GM21528 (cell line): Measurements from ENCODE around the gene CENPK.
"Not testable (repeated sequence)": the region's sequence is repeated elsewhere in the genome, so short reads cannot be mapped to it uniquely, and the experiment has no call there.

Experiments used
- ATAC-seq: cut with Tn5 transposase; IDR thresholded peaks from one replicate; pipeline ENCODE4 v1.9.1; 2021; ENCODE audit warnings: mild to moderate bottlenecking, moderate library complexity; ENCODE audit not compliant: unreplicated experiment, low FRiP score

The CENPK gene

DNA sequence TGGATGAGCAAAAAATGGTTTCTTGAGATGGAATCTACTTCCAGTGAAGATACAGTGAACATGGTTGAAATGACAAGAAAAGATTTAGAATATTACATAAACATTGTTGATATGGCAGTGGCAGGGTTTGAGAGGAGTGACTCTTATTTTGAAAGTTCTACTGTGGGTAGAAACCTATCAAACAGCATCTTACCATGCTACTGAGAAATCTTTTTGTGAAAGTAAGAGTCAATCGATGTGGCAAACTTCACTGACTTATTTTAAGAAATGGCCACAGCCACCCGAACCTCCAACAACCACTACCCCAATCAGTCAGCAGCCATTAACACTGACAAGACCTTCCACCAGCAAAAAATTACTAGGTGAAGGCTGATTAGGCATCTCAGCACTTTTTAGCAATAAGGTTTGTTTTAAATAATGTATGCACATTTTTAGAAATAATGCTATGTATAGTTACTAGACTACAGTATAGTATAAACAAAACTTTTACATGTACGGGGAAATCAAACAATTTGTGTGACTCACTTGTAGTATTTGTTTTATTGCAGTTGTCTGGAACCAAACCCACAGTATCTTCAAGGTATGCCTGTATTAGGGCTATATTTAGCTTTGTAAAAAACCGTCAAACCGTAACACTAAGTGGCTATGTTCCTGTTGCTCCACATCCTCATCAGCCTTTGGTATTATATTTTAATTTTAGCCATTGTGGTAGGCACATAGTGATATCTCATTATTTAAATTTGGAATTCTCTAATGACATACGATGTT is 50.6 kb downstream of the CENPK start:
- ATAC-seq, result no peak

DNA sequence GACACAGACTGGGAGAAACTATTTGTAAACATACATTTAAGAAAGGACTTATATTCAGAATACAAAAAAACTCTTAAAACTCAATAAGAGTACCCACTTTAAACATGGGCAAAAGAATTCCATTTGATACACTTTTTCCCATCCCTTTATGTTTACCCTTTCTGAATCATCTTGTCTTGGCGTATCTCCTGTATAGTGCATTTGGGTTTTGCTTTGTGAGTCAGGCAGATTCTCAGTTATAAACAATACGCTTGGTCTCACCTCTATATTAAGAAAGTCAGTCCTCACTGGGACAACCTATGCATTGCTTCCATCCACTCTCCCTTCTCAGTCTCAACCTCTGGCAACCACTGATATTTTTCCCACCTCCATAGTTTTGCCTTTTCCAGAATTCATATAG is 54.0 kb downstream of the CENPK start:
- no peak for ATAC-seq

DNA sequence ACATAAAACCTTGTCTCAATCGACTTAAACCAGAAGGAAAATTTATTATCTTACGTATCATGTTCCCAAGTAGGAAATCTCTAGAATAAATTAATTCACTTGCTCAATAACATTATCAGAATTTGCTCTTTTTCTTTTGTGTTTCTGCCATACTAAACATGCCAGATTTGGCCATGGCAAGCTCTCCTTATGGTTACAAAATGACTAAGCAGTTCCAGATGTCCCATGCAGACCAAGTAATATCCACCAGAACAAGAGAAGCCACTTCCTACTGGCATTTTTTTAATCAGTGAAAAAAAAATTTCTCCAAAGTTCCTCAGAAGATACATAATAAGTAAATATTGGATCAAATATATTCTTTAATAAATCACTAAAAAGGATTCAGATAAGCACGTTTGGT is 56.0 kb downstream of the CENPK start:
- ATAC-seq, result no peak

DNA sequence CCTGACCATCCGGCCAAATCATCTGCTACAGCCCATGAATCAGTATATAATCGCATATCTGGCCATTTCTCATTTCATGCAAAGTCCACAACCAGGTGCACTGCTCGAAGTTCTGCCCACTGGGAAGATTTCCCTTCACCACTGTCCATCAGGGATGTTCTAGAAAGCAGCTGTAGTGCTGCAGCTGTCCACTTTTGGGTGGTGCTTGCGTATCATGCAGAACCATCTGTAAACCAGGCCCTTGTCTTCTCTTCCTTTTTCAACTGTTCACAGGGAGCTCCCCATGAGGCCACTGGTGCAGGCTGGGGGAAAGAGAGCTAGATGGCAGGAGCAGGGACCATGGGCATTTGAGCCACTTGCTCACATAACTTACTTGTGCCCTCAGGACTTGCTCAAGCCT is 73.8 kb downstream of the CENPK start:
- no peak for ATAC-seq

DNA sequence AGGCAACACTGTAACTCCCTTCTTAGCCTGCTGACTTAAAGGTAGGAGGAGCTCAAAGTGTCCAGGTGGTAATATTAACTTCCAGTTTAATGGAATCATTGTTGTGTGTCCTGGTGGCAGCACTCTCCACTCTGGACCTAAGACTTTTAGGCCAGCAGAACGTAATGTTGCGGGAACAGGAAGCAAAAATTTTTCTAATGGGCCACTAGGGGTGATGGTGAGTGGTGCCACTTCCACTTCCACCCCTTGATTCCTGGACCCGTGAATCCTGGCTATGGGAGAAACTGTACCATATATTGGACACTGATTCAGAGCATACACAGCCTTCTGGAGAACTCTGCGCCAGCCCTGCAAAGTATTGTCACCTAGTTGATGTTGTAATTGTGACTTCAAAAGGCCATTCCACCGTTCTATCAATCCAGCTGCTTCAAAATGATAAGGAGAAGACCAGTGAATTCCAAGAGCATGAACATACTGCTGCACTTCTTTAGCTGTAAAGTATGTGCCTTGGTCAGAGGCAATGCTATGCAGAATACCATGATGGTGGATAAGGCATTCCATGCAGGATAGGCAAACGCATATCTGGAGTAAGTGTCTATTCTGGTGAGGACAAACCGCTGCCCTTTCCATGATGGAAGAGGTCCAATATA is 74.8 kb downstream of the CENPK start:
- ATAC-seq, result not testable (repeated sequence)

DNA sequence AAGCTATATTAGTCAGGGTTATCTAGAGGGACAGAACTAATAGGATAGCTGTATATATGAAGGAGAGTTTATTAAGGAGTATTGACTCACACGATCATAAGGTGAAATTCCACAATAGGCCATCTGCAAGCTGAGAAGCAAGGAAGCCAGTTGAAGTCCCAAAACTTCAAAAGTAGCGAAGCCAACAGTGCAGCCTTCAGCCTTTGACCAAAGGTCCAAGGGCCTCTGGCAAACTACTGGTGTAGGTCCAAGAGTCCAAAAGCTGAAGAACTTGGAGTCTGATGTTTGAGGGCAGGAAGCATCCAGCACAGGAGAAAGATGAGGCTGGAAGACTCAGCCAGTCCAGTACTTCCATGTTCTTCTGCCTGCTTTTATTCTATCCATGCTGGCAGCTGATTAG is 76.2 kb downstream of the CENPK start:
- not testable (repeated sequence) for ATAC-seq

DNA sequence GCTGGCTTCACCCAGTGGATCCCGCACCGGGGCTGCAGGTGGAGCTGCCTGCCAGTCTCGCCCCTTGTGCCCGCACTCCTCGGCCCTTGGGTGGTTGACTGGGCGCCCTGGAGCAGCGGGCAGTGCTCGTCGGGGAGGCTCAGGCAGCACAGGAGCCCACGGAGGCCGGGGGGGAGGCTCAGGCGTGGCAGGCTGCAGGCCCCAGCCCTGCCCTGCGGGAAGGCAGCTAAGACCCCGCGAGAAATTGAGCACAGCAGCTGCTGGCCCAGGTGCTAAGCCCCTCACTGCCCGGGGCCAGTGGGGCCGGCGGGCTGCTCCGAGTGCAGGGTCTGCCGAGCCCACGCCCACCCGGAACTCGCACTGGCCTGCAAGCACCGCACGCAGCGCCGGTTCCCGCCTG is 77.6 kb downstream of the CENPK start:
- ATAC-seq, result no peak

DNA sequence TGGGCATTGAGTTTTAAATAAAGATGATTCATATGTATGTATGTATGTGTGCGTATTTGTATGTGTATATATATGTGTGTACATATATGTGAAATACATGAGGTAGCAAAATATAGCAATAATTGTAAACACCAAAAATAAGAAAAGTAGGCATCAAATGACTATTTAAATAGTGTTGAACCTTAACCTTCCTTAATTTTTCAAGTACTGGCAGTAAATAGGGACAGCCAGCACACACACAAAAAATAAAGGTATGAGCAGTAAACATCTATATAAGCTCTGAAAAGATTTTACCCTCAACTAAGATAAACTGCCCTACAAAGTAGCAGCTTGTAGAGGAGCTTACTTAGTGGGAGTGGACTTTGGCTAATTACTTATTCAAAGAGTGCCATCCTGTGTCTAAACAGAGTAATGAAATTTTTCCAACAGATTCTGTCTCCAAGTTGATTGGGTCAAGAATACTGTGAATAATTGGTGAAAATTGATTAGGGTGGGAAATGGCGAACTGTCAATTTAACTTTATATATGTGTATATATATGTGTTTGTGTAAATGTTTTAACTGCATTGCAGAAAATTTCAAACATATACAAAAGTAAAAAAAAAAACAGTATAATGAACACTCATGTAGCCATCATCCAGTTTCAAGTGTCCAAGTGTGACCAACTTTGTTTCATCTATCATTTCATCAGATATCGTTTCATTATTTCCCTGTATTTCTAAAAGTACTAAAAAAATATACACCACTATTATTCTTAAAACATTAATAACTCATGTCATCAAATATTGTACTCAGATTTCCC is 79.2 kb downstream of the CENPK start:
- ATAC-seq, result peak; percentile 48

DNA sequence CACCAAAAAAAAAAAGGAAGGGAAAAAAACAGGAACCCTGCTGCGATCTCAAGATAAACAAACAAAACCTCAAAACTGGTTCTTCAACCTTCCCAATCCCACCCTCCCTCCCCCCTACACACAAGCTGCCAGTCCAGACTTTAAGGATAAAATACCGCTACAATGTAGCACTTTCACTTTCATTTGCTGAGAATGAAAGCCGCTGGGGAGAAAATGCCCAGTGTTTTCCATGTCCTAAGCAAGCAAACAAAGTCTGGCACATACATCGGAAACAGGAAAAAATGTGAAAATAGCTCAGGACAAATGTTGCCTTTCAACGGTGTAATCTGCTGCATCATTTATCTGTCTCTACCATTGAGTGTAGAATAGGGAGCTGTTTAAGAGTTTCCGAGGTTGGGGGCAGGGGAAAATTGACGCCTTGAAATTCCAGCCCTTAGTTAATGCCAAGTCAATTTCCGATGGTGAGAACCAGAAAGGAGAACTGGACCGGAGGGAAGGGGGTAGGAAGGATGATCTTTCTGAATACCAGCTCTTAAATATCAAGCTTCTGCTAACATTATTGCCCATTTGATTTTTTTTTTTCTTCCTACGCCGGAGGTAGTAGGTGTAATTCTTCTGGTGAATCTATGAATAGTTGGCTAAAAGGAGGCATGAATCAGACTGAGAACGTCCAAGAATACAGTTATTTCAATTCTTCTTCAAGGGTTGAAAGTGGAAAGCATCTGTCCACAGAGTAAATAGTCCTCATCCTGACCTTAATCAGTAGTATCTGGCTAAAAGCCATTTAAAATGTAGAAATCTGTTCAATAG is 80.0 kb downstream of the CENPK start:
- ATAC-seq, result no peak

DNA sequence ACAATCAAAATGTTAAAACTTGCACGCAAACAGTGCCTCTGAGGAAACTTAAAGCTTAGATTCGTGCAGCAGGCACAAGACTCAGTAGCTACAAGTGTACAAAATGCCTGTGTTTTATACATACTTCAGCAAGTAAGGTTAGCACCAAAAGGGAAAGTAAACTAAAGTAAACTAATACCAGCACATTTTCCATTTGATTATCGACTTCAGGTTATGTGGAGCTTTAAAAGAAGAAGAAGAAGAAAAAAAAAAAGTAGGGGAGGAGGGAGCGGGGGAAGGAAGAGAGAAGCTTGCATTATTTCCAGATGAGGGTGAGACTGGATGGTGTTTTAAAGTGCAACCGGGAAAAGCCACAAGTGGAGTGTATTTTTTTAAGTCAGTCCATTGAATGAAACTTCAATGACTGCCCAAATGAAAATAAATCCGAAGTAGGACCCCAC is 80.7 kb downstream of the CENPK start:
- no peak for ATAC-seq

DNA sequence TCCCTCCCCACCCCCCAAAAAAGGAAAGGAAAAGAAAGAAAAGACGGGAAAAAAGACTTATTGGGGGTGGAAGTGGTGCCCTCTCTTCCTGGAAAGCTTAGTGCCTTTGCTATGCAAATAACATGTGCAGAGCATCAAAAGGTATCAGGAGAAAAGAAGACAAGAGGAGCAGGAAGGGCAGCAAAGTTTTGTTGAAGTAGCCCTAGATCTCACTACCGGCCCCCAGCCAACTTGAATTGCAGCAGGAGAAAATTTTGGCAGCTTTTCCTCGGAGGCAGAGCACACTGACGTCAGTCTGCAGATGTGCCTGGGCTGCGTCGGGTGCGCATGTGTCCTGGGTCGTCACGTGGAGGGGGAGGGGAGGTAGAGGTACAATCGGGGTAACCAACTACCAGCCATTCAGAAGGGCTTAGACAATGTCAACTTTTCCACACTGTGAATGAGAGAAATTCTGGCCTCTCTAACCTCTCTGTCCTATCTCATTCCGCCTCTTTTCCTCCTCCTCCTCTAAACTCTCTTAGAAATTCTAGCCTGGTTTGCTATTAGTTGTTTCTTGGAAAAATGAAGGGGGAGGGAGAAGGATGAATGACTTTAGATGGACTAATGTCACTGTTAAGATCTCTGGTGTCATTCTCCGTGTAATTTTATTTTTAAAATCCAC is 81.2 kb downstream of the CENPK start, which contains the start of gene ADAMTS6:
Gene ADAMTS6 (minus strand): TSS at position 286 of the 661 bp plus-strand sequence. CDS start 8,247 bp downstream, outside the sequence.
- ATAC-seq, result peak; percentile 88

DNA sequence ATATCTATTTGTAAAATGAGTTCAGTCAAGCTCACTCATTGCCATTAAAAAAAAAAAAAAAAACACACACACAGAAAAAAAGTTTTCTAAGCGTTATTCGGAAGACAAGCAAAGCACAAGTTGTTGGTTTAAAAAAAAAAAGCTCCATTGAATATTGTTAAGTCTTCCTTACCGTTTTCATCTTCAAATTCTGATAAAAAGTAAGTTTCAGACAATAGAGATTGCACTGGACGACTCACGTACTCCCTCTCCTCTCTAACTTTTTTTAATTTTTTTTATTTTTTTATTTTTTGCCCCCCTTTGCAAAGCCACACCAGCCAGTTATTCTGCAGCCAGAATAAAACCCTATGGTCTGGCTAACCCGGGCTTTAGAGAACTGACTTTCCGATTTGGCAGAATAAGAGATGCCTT is 81.8 kb downstream of the CENPK start:
- ATAC-seq, result peak; percentile 29

DNA sequence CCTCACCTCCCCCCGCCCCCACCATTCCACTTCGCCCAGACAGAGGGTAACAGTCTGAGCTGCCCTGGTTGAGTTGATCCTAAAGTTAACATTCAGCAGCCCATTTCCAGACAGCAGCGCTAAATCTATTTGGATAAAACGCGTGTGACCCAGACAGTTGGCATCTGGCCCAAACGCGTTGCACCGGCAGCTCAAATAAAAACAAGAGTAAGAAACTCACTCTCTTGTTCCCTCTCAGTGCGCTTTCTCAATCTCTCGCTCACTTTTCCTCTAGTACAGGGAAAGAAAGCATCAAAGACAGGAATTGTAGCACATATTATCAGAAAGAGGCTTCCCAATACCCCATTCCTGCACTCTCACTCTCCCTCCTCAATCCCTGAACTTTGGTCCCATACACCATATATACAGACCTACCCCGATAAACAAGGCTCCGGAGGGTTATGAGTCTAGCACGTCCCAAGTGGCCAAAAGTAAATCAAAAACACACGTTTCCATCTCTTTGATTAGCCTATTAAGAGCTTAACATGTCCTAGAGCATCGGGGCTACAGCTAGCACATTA is 82.6 kb downstream of the CENPK start:
- no peak for ATAC-seq

DNA sequence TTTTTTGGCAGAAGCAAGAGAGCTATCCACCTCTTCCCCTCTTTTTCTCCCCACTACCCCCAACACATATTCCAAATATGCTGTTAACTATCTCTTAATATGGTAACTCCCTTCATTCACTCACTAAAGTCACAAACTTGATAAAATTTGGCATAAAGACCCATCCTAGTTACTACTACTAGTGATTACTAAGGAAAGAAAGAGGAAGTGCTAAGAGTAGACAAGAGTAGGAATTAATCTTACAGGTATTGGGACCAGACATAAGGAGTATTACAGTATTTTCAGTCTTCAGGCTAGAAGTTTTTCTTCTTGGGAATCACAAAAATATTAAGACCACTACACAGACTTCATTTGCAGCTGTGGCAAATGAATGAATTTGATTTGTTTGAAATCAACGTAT is 83.4 kb downstream of the CENPK start:
- ATAC-seq, result no peak

DNA sequence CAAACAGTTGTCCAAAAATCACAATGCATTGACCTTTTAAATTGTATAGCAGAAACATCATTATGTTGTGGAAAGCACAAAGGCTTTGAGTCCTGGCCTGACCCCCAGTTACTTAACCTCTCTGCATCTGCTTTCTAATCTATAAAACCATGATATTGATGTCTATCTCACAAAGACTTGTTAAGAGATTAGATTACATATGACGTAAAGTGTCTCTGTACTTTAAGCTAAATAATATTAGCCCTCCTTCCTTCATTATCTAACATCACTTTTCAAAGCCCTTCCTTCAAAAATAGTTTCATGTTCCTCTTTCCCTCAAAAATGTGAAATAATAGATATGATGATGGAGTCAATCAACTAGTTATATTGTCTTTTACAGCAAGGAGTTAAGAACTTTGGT is 84.6 kb downstream of the CENPK start:
- ATAC-seq, result no peak

DNA sequence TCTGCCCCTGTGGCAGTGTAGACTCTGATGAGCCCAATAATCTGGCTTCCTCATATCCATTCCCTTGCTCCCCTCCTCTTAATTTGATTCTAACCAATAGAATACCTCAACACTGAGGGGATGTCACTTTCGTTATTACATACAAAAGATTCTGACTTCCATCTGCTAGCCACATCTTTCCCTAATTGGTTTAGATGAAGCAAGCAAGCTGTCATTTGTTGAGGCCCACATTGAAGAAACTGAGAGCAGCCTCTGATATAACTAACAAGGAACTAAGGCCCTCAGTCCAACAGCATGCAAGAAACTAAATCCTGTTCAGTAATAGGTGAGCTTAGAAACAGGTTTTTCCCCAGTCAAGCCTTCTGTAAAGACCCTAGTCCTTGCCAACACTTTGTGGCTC is 87.1 kb downstream of the CENPK start:
- no peak for ATAC-seq

DNA sequence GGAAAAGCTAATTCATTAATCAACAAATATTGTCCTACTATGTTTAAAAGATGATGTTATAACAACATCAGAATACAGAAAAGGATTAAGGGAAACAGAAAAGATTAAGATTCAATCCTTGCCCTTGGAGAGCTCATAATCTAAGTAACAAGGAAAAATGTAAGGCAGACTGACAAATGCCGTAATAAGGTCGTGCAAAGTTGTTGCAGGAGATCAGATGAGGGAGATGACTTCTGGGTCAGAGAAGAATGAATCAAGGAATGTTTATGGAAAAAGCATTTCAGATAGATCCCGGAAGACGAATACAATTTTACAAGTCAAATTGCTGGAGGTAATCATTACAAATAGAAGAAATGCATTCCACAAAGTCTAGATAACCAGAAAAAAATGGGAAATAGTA is 87.6 kb downstream of the CENPK start:
- no peak for ATAC-seq

DNA sequence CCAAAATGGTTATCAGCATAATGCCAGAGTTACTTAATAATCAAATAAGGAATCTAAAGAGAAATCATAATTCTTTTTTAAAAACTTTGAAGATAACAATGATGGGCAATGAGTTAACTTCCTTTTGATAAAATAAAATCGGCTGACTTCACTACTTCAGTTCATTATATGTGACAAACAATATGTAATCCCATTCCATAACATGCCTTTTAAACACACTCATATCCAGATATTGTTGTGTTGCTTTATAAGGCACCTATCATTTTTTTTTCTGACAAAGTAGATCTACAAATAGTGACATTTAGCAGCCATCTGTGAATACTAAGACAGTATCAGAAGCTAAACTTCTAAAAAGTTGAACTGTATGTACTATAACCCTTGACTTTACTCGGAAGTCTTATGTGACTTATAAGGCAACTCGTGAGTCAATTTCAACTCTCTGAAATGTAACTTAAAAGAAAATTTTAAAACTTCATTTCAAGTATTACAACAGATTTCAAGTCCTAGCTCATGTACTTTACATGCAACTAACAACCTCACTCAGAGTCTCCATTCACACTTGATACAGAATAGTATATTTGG is 88.7 kb downstream of the CENPK start:
- ATAC-seq, result no peak

DNA sequence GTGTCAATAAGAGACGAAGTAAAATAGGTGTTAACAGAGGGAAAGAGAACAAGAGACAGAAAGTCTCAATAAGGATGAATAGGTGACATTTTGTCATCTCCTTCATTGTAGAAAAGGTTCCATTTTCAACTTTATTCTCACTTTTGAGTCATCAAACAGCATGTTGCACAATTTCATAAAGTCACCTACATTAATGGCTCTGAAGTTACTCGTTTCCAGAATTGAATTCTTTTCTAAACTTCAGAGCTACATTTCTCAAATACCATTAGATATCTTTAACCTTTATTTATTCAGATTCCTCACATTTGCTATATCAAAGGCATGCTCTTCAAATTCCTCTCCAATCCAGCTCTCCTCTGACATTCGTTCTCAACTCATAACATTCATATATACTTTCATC is 94.3 kb downstream of the CENPK start:
- no peak for ATAC-seq
